ENCODE data around the gene AGAP1.

DNA sequence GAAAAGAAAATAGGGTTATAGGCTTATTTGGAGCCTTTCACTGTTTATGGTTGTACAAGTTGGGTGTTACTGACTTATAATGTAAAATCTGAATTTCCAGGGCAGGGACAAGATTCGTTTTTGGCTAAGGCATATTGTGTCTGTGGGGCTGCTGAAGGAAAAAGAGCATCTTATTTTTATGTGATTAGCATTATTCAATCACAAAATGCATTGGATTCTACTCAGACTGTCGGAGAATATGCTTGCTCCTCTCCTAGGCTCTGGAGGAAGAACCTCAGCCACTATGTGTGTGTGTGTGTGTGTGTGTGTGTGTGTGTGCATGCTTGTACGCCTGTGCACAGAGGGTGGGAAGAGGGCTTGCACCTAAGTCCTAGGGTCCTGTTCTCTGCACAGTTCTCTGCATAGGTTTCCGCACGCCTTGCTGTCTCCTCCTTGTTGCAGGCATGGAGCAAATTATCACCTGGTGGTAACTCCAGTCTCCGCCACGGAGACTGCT, 44.3 kb downstream of the AGAP1 start:
- TF ChIP-seq POLR2A (IDR thresholded peaks at IDR 0.05; ENCODE audit: low read depth, low read length) (no peak), POLR2AphosphoS5 (IDR thresholded peaks at IDR 0.05; ENCODE audit: low read depth, low read length) (no peak)

Measured in GM12892 (cell line).